SK-N-SH (cell line): ENCODE data around the gene OAS2.

ENCODE experiments used
- CHD2 ChIP-seq: fragments of 150-350 bp; IDR thresholded peaks from 2 replicates; pipeline ENCODE4 v1.6.1; 2018; ENCODE audit warnings: low read length; ENCODE audit not compliant: partially characterized antibody
- CTCF ChIP-seq: fragments of 200-600 bp; sonication (generic); IDR thresholded peaks from 2 replicates; pipeline ENCODE4 v1.6.1; 2017; ENCODE audit warnings: antibody characterized with exemption, mild to moderate bottlenecking, moderate library complexity
- EP300 ChIP-seq, 2 experiments: IDR thresholded peaks; 2 replicates each; pipeline versions ENCODE4 v1.4.0 to v1.6.1; 2012; ENCODE audit warnings: borderline replicate concordance in 1 of 2, low read depth in 1 of 2, low read length in 1 of 2
- MEF2A ChIP-seq: IDR thresholded peaks from 2 replicates; pipeline ENCODE4 v1.4.0; 2012; ENCODE audit warnings: low read depth, borderline replicate concordance
- POLR2AphosphoS5 ChIP-seq: IDR thresholded peaks from 2 replicates; pipeline ENCODE4 v1.6.1; 2012; ENCODE audit warnings: low read depth, low read length
- RCOR1 ChIP-seq: fragments of 150-350 bp; IDR thresholded peaks from 2 replicates; pipeline ENCODE4 v1.6.1; 2017; ENCODE audit warnings: antibody characterized with exemption, low read length
- REST ChIP-seq: IDR thresholded peaks from 2 replicates; pipeline ENCODE4 v1.6.1; 2012; ENCODE audit warnings: mild to moderate bottlenecking, low read depth, low read length, moderate library complexity
- SMC3 ChIP-seq: IDR thresholded peaks from 2 replicates; pipeline ENCODE4 v1.6.1; 2012; ENCODE audit warnings: low read depth, low read length, improper control_type of control experiment
- TAF1 ChIP-seq: IDR thresholded peaks from 2 replicates; pipeline ENCODE4 v1.6.1; 2012; ENCODE audit warnings: low read depth, mild to moderate bottlenecking, low read length, moderate library complexity, borderline replicate concordance
- TEAD4 ChIP-seq: IDR thresholded peaks from 2 replicates; pipeline ENCODE4 v1.4.0; 2012; ENCODE audit warnings: mild to moderate bottlenecking, borderline replicate concordance; ENCODE audit not compliant: insufficient read depth

- TF ChIP-seq RCOR1 = no peak
- no peak for TF ChIP-seq CHD2
- no peak for TF ChIP-seq POLR2AphosphoS5
- TF ChIP-seq TAF1 = no peak
- TF ChIP-seq REST = no peak
- TF ChIP-seq CTCF = no peak
- TF ChIP-seq TEAD4 = no peak
- TF ChIP-seq SMC3 = no peak
- TF ChIP-seq EP300 (IDR thresholded peaks at IDR 0.05; ENCODE audit: borderline replicate concordance in 1 of 2, low read depth in 1 of 2, low read length in 1 of 2) = no peak
- TF ChIP-seq MEF2A = no peak
These were observed 48.0 kb upstream of the OAS2 start for GRCh38 chr12:112930350-112930749.
